Coronary artery (tissue), 2 donors: ENCODE results near the gene ZNF493.

ENCODE experiments used
- DNase-seq: peaks from one replicate; pipeline ENCODE4 v3.0.0-alpha.2; 2017; ENCODE audit warnings: low spot score
- H3K27ac ChIP-seq, 2 donors: fragments of 200-600 bp; sonication (generic); one replicate each; pipeline ENCODE4 v1.5.1; 2016 to 2019
- H3K4me3 ChIP-seq: fragments of 200-600 bp; sonication (generic); 2 replicates; pipeline ENCODE4 v1.5.1; 2016; ENCODE audit warnings: mild to moderate bottlenecking, moderate library complexity
- TF ChIP-seq, protein P1 (sequence below): fragments of 200-600 bp; sonication (generic); IDR thresholded peaks from one replicate; pipeline ENCODE4 v1.5.1; 2019; ENCODE audit warnings: antibody characterized with exemption

Gene ZNF493

GRCh38 chr19:21432590-21432989, 35.7 kb downstream of the ZNF493 start:
- H3K4me3 ChIP-seq, result no peak overlapping the region
- no peak overlapping the region for H3K27ac ChIP-seq
- TF ChIP-seq, protein P1, sequence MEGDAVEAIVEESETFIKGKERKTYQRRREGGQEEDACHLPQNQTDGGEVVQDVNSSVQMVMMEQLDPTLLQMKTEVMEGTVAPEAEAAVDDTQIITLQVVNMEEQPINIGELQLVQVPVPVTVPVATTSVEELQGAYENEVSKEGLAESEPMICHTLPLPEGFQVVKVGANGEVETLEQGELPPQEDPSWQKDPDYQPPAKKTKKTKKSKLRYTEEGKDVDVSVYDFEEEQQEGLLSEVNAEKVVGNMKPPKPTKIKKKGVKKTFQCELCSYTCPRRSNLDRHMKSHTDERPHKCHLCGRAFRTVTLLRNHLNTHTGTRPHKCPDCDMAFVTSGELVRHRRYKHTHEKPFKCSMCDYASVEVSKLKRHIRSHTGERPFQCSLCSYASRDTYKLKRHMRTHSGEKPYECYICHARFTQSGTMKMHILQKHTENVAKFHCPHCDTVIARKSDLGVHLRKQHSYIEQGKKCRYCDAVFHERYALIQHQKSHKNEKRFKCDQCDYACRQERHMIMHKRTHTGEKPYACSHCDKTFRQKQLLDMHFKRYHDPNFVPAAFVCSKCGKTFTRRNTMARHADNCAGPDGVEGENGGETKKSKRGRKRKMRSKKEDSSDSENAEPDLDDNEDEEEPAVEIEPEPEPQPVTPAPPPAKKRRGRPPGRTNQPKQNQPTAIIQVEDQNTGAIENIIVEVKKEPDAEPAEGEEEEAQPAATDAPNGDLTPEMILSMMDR, result no peak
- no peak for DNase-seq

DNA sequence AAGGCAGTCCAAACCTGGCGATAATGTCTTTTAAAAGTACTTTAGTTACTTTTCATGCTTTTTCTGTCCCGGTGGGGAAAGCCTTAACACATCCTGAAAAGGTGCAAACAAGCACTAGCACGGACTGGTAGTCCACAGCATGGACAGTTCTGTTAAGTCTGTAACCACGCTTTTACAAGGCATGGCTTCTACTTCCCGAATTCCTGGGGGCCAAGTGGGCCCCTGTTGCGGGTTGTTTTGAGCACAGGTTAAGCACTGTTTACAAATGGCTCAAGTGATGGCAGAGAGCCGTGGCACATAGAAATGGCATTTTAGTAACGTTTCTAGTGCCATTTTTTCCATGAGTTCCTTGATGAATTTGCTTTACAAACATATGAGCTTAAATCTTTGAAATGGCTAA, 37.6 kb downstream of the ZNF493 start:
- no peak overlapping the region for H3K27ac ChIP-seq
- DNase-seq, result no peak
- H3K4me3 ChIP-seq, result no peak overlapping the region
- TF ChIP-seq, protein P1, result no peak

DNA sequence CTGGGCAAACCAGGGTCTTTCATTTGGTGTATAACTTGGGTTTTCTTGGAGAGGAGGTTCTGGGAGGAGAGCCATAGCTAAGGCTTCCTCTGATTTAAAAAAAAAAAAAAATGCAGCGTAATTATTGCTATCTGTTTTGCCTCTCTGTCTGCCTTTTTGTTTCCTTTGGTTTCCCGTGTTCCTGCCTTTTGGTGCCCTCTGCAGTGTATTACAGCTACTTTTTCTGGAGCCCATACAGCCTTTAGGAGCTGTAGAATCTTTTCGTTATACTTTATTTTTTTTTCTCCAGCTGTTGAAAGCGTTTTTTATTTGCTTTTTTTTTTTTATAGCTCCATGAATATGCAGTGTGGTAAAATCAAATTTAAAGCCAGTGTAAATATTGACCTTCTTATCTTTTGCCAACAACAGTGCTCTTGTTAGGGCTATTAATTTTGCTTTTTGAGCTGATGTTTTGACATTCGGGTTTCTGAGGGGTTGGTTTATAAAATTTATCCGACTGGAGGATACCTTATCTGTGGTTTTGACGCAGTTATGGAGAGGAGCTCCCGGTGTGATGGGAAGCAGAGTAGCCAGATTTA, 38.1 kb downstream of the ZNF493 start:
- TF ChIP-seq, protein P1, result no peak
- no peak overlapping the region for H3K4me3 ChIP-seq
- no peak for DNase-seq
- peak overlapping the region in 1 of 2 donors; percentile 2 for H3K27ac ChIP-seq

DNA sequence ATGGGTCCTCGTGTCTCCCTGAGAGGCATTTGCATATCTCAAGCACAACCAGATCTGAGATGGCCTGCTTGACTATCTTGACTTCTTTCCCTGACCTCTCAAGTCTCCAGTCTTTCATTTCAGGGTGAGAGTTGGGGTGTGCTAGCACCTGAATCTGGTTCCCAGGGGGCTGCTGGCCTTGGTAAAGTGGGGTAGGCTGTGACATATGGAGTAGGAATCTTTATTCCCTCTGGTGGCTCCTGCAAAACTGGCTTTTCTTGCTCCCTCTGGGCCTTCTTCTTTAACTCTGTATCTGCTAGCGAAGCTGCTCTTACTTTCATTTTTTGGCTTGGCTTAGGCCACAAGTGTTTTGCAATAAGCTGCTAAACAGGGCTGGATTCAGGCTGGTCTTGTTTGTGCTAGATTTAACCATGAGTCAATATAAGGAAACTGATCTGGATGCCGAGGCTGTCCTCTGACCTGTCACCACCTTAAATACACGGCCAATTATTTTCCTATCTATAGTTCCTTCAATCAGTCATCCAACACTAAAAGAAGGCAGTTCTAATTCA, 42.3 kb downstream of the ZNF493 start:
- H3K27ac ChIP-seq, result peak overlapping the region; percentile 55 to 61
- TF ChIP-seq, protein P1, result no peak
- DNase-seq, result no peak
- peak overlapping the region; percentile 54 for H3K4me3 ChIP-seq

DNA sequence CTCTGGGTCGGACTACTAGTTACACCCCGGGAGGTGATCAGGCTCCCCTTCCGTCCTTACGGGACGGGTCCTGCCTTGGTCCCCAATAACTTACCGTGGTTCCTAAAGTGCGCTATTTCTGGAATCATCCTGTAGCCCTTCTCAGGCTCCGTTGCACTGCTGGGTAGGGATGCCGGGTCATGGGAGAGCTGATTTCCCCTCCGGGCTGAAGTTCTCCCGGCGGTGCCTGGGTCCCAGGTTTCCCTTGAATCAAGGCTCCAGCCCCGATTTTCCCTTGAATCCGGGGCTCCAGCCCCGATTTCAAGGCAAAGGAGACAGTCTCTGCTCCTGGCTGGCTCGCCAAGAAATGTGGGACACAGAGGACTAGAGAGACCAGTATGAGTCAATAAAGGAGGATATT, 43.4 kb downstream of the ZNF493 start:
- Histone ChIP-seq H3K4me3 (peak overlapping the region; percentile 54), H3K27ac (peak overlapping the region; percentile 55 to 61)
- TF ChIP-seq, protein P1, result no peak
- DNase-seq, result no peak

DNA sequence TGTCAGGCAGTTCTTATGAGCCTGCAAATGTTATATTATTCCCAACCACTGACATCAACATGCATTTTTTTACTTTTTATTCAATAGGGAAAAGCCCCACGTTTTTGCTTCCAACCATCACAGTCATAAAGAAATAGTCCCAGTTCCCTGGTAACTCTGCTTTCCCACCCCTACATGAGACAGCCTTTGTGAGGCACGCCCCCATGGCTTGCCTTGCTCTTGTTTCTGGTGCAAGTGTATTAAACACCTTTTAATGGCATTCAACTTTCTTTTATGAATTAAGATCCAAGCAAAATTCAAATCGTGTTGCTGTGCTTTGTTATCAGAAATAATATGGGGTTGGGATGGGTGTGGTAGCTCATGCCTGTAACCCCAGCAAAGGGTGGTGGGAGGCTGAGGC, 54.3 kb downstream of the ZNF493 start:
- Histone ChIP-seq H3K27ac (no peak overlapping the region), H3K4me3 (no peak overlapping the region)
- TF ChIP-seq, protein P1, result no peak
- DNase-seq, result no peak

DNA sequence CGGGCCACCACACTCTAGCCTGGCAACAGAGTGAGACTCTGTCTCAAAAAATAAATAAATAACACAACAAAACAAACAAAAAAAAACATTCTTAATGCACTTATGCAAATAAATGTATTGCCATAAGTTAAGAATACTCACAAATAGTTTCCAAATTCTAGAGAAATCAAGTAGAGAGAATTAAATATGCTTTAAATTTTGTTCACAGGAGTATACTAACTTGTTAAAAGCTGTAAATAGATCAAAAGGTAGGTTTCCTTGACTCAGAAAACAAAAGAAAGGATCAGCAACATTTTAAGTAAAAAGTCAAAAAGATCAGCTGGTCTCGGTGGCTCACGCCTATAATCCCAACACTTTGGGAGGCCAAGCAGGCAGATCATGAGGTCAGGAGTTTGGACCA, 58.0 kb downstream of the ZNF493 start:
- TF ChIP-seq, protein P1, result no peak
- H3K27ac ChIP-seq, result no peak overlapping the region
- DNase-seq, result no peak
- H3K4me3 ChIP-seq, result no peak overlapping the region
